Stomach smooth muscle (tissue), 2 donors: Measurements from ENCODE around the gene RAB7B.

ENCODE experiments used
- H3K27ac ChIP-seq: one replicate; pipeline ENCODE4 v1.7.0; 2013; ENCODE audit warnings: mild to moderate bottlenecking, low read length, inconsistent platforms
- H3K27me3 ChIP-seq, 2 donors: one replicate each; pipeline ENCODE4 v1.7.0; 2013; ENCODE audit warnings: low read length in 2 of 2; ENCODE audit not compliant: insufficient read depth in 2 of 2, control insufficient read depth in 1 of 2
- H3K36me3 ChIP-seq, 2 donors: one replicate each; pipeline ENCODE4 v1.7.0; 2013; ENCODE audit warnings: low read length in 2 of 2; ENCODE audit not compliant: control insufficient read depth in 2 of 2, insufficient read depth in 2 of 2
- H3K4me1 ChIP-seq: one replicate; pipeline ENCODE4 v1.7.0; 2013; ENCODE audit warnings: low read length; ENCODE audit not compliant: control insufficient read depth, insufficient read depth
- H3K4me3 ChIP-seq, 2 donors: one replicate each; pipeline ENCODE4 v1.7.0; 2013; ENCODE audit warnings: low read length in 2 of 2
- H3K9ac ChIP-seq, 2 donors: one replicate each; pipeline ENCODE4 v1.7.0; 2013; ENCODE audit warnings: low read length in 2 of 2, mild to moderate bottlenecking in 1 of 2
- H3K9me3 ChIP-seq, 2 donors: one replicate each; pipeline ENCODE4 v1.7.0; 2013; ENCODE audit warnings: low read length in 2 of 2; ENCODE audit not compliant: control insufficient read depth in 2 of 2
- donor health status: healthy.
- donor health status: Pancreatic carcinoma.

Gene RAB7B

DNA sequence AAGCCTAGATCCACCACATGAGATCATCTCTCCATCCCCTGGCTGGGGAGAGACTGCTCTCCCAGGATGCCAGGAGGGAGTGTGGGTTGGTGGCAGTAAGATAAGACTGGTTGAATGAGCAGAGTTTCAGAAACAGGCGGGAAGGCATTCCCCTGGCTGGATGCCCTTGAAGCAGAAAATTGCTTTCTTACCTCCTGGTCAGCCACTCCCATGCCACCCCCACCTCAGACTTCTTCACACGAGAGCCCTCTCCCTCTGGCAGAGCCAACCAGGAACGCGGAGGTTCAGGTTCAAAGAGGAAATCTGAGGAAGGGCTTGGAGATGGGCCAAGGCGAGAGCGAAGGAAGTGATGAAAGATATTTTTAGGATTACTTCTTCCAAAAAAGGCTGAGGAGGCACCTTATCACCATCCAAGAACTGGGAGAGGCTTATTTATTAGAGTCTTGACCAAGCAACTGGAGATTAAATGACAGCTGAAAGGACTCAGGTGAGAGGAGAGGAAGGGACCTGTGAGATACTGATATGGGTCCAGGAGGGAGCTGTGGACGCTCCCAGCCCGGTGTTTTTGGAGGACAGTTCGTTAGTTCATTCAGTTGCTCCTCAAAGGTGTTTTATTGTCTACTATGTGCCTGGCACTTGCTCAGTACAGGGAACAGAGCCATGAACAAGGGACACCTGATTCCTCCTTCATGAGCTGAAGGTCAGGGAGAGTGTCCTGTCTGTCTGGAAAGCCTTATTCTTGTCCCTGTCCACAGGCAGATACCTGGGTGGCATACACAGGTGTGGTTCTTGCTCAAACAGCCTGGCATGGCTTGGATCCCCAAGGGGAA lies 41.0 kb downstream of the RAB7B start:
- Histone ChIP-seq H3K4me3 (no peak overlapping the region), H3K9me3 (no peaks in the 10 kb centered on the region), H3K27me3 (peaks cover 7 to 11% of the 10 kb centered on the region in 2 donors), H3K9ac (no peak overlapping the region), H3K27ac (no peak overlapping the region), H3K4me1 (peaks cover 3% of the 10 kb centered on the region), H3K36me3 (no peaks in the 10 kb centered on the region)

DNA sequence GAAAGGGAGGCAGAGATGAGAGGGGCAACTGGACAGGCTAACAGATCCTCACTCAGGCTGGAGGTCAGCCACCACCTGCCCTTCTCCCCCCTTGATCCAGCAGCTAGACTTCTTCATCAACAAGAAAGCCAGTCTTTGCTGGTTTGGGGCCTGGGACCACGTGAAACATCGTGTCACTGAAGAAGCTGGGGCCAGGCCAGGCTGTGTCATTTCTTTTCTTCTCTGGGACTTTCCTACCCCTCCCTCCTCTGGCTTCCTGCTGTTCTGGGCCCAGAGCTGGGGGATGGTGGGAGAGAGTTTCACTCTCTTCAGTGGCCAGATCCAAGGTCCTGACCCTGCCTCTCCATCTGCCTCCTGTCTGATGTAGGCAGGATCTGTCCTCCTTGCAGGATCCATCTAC lies 41.8 kb downstream of the RAB7B start:
- Histone ChIP-seq H3K9ac (no peak overlapping the region), H3K27me3 (peaks cover 9 to 11% of the 10 kb centered on the region in 2 donors), H3K36me3 (no peaks in the 10 kb centered on the region), H3K4me3 (no peak overlapping the region), H3K9me3 (no peaks in the 10 kb centered on the region), H3K27ac (no peak overlapping the region), H3K4me1 (peaks cover 3% of the 10 kb centered on the region)

DNA sequence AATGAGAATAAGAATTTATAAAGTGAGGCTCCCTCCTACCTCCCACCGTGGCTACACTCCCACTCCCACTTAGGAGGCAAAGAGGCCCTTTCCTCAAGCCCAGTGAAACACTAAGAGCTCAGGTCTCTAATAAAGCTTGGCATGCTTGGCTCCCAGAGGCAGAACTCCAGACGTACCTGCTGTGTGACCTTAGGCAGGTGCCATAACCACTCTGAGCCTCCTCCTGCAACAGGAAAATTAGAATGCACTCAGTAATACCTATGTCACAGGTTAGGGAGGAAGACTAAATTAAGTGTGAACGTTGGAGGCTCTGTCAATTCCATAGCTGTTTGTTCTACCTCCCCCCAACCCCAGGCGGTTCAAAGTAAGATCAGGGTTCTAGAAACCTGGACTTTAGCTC lies 43.4 kb downstream of the RAB7B start:
- H3K27me3 ChIP-seq = peaks cover 10 to 11% of the 10 kb centered on the region in 2 donors
- no peaks in the 10 kb centered on the region for H3K9me3 ChIP-seq
- H3K9ac ChIP-seq = no peak overlapping the region
- H3K4me3 ChIP-seq = no peak overlapping the region
- no peaks in the 10 kb centered on the region for H3K36me3 ChIP-seq
- H3K27ac ChIP-seq = no peak overlapping the region
- H3K4me1 ChIP-seq = peaks cover 3% of the 10 kb centered on the region

DNA sequence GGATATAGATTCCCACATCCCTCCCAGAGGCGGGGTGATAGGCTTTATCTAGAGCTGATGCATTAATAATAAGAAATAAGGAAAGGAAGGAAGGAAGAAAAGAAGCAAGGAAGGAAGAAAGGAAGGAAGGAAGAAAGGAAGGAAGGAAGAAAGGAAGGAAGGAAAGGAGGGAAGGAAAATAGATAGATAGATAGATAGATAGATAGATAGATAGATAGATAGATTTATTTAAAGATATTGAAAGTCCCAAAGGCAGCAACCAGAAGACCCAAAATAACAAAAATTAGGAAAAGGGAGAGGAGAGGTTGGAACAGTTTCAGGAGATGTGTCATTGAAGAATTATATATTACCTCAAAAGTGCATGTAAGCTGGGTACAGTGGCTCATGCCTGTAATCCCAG lies 47.7 kb downstream of the RAB7B start:
- no peaks in the 10 kb centered on the region for H3K36me3 ChIP-seq
- H3K4me3 ChIP-seq = no peak overlapping the region
- no peaks in the 10 kb centered on the region for H3K9me3 ChIP-seq
- no peak overlapping the region for H3K27ac ChIP-seq
- no peak overlapping the region for H3K9ac ChIP-seq
- H3K27me3 ChIP-seq = peaks cover 9 to 13% of the 10 kb centered on the region in 2 donors
- H3K4me1 ChIP-seq = no peaks in the 10 kb centered on the region

DNA sequence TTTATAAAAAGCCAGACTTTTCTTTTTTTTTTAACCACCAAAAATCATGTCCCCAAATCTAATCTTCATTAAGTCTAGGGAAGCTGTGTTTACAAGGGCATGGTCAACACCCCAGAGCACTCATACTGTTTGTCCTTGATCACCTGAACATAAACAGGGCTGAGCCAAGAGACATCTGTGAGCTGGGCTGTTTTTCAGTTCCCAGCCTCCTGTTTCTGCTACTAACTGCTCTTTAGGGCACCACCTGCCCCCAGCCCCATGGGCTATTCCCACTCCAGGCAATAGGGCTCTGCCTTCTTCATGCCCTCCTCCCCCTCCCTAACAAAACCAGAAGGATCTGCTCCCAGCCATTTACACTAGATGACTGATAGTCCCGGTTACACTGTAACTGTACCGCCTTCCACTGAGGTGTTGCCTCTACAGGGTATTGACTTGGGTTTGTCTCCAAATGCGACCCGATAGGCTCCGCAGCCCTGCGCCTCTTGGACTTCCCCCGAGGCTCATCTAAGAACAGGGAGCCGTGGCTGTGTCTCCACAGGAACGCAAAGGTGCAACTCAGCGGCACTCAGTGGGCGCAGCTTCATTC lies 48.3 kb downstream of the RAB7B start:
- no peaks in the 10 kb centered on the region for H3K4me1 ChIP-seq
- H3K27ac ChIP-seq = no peak overlapping the region
- peaks cover 7 to 13% of the 10 kb centered on the region in 2 donors for H3K27me3 ChIP-seq

DNA sequence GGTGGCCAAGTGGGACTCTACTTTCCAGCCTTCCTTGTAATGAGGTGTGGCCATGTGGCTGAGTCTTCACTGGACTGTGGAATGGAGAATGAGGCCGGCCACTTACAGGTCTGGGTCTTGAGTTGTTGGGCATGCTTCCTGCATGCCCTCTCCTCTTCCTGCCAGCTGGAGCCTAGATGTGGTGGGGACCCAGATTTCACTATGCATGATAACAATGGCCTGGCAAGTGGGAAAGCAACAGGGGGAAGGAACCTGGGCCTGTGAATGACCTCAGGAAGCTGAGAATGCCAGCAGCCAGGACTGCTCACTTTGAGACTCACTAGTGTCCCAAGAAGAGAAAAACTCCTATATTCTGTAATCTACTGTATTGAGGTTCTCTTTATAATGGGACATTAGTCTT lies 51.4 kb downstream of the RAB7B start:
- Histone ChIP-seq H3K9ac (no peak overlapping the region), H3K4me1 (no peaks in the 10 kb centered on the region), H3K27ac (no peak overlapping the region), H3K36me3 (no peaks in the 10 kb centered on the region), H3K4me3 (no peak overlapping the region), H3K9me3 (no peaks in the 10 kb centered on the region), H3K27me3 (peaks cover 5% of the 10 kb centered on the region in 2 donors)

More for the DNA sequence above, 48.3 kb downstream of the RAB7B start:
- Histone ChIP-seq H3K9ac (no peak overlapping the region), H3K9me3 (no peaks in the 10 kb centered on the region), H3K4me3 (no peak overlapping the region), H3K36me3 (no peaks in the 10 kb centered on the region)

DNA sequence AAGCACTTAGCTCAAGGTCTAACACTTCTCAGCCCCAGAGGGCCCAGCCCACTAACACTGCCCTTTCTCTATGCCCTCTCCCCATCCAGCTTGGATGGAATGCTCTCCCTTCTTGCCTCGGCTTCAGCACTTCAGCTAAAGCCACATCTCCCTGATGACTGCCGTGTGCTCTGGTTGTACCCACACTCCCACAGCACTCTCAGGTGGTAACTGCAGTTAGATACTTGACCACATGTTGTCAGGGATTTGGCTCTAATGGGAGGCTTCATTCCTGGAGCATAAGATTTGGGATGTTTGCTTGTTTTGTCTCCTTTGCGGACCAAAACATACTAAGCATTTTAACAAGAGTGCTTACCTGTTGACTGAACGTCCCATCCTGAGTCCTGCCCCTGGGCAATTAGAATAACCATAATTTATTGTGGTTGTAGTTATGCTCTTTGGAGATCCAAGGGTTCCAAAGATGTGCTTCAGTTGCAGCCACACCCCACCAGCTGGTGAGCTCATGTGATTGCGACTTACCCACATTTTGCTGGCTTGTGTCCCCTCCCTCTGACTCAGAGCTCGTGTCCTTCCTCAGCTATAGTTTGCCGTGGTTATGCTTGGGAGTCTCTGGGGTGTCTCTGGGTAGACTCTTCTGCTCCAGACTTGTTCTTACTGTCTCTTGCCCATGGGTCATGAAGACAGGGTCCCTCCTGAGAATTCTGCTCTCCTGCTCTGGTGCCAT lies 52.2 kb downstream of the RAB7B start:
- H3K4me1 ChIP-seq = no peaks in the 10 kb centered on the region

DNA sequence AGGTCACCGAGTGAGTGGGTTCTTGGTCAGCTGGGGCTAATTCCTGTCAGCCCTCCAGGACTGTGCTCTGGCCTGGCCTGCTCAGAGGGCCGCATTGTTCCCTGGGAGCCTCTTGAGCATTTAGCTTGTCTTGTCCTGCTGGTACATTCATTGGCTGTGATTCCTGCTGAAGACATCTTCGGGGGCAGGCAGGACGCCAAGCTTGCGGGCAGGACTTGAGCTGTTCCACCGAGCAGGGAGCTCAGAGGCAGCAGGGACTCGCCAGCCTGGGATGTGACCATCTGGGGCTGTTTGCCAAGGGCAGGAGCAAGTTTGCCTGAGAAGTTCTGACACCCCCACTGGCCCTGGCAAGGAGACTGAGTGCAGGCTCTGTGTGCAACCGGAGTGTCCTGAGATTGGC lies 52.9 kb downstream of the RAB7B start:
- Histone ChIP-seq H3K4me1 (no peaks in the 10 kb centered on the region), H3K27me3 (peaks cover 4 to 5% of the 10 kb centered on the region in 2 donors), H3K9ac (no peak overlapping the region), H3K27ac (no peak overlapping the region), H3K36me3 (no peaks in the 10 kb centered on the region), H3K9me3 (no peaks in the 10 kb centered on the region), H3K4me3 (no peak overlapping the region)

More for the DNA sequence above, 52.2 kb downstream of the RAB7B start:
- Histone ChIP-seq H3K36me3 (no peaks in the 10 kb centered on the region), H3K4me3 (no peak overlapping the region), H3K27me3 (peaks cover 2 to 5% of the 10 kb centered on the region in 2 donors), H3K27ac (no peak overlapping the region), H3K9ac (no peak overlapping the region), H3K9me3 (no peaks in the 10 kb centered on the region)

DNA sequence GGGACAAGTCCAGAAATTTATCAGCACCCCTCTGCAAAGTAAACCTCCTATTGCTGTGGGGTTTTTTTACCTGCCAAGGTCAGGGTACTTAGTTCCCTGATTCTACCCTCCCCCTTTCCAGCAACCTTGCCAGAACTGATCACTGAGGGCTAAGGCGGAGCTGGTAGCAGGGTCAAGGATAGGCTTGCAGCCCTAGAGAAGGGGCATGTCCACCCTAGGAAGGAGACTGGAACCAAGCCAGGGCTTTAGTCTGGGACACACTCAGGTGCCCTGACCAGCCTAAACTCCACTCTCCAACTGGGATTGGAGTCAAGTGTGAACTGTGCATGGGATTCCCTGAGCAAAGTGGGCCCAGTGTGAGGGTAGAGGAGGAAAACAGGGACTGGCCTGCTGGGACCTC lies 53.4 kb downstream of the RAB7B start:
- Histone ChIP-seq H3K27me3 (peaks cover 4 to 7% of the 10 kb centered on the region in 2 donors), H3K36me3 (no peaks in the 10 kb centered on the region), H3K4me1 (no peaks in the 10 kb centered on the region), H3K9me3 (no peaks in the 10 kb centered on the region), H3K27ac (no peak overlapping the region), H3K9ac (no peak overlapping the region), H3K4me3 (no peak overlapping the region)

DNA sequence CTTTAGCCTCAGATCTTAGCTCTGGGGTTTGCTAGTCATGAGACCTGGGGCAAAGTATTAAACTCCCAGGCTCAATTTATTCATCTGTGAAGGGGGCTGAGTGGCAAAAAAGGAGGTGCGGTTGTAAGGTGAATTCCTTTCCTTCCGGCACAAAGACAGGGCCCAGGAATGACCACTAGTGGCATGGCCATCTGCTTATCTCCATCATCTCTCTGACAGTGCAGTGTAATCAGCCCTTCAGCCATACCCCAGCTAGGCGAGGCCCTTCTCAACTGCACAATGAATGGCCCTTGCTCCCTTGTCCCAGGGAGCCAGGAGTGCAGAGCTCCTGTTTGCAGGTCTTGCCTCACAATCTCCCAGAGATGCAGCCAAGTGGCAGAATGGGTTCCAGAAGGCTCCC lies 54.3 kb downstream of the RAB7B start:
- Histone ChIP-seq H3K9ac (no peak overlapping the region), H3K27ac (no peak overlapping the region), H3K4me1 (no peaks in the 10 kb centered on the region), H3K4me3 (no peak overlapping the region), H3K27me3 (peaks cover 4 to 7% of the 10 kb centered on the region in 2 donors), H3K36me3 (no peaks in the 10 kb centered on the region), H3K9me3 (no peaks in the 10 kb centered on the region)
